Small intestine (tissue), 7 donors: Measurements from ENCODE around the gene TBCK. TPM values are rescaled to one million over a fixed set of nuclear protein-coding genes. Genes with fewer than 3 reads are reported as not detected.

ENCODE experiments used
- DNase-seq, 2 donors: peaks; one replicate each; pipeline versions ENCODE4 v3.0.0 to v3.0.0-alpha.2; 2013
- FAIRE-seq: peaks from 2 replicates; lab custom pipeline; 2012; peaks lifted over from hg19 to GRCh38; lab: Jason Lieb, UNC
- H3K27ac ChIP-seq, 3 donors: one replicate each; pipeline ENCODE4 v1.5.1; 2013; ENCODE audit warnings: low read length in 2 of 3, mild to moderate bottlenecking in 2 of 3, control low read depth in 1 of 3, inconsistent platforms in 1 of 3, low read depth in 1 of 3, moderate library complexity in 1 of 3
- H3K27me3 ChIP-seq, 3 donors: one replicate each; pipeline ENCODE4 v1.6.1; 2013; ENCODE audit warnings: low read length in 3 of 3, inconsistent platforms in 1 of 3; ENCODE audit not compliant: control insufficient read depth in 3 of 3, insufficient read depth in 3 of 3
- H3K36me3 ChIP-seq, 3 donors: one replicate each; pipeline ENCODE4 v1.6.1; 2013; ENCODE audit warnings: low read length in 3 of 3, inconsistent platforms in 1 of 3, low read depth in 1 of 3, mild to moderate bottlenecking in 1 of 3, moderate library complexity in 1 of 3; ENCODE audit not compliant: control insufficient read depth in 3 of 3, insufficient read depth in 2 of 3
- H3K4me1 ChIP-seq, 3 donors: one replicate each; pipeline ENCODE4 v1.6.1; 2013; ENCODE audit warnings: low read length in 2 of 3, inconsistent platforms in 1 of 3, low read depth in 1 of 3, mild to moderate bottlenecking in 1 of 3, moderate library complexity in 1 of 3; ENCODE audit not compliant: control insufficient read depth in 3 of 3, insufficient read depth in 2 of 3
- H3K4me3 ChIP-seq, 3 donors: one replicate each; pipeline ENCODE4 v1.5.1; 2013; ENCODE audit warnings: low read length in 3 of 3, control low read depth in 1 of 3, inconsistent platforms in 1 of 3, low read depth in 1 of 3, mild to moderate bottlenecking in 1 of 3, moderate library complexity in 1 of 3
- H3K9me3 ChIP-seq, 2 donors: one replicate each; pipeline ENCODE4 v1.6.1; 2013; ENCODE audit warnings: low read depth in 1 of 2, low read length in 1 of 2; ENCODE audit not compliant: control insufficient read depth in 2 of 2, insufficient read depth in 1 of 2
- WGBS, 3 donors: extraction: QIAGEN DNeasy Blood & Tissue Kit; methylation state at CpG; one replicate each; pipeline ENCODE4 v1.1.7; 2013; 5-methylcytosine and 5-hydroxymethylcytosine counted together
- polyA plus RNA-seq, 4 donors: library from polyadenylated mRNA; stranded (reverse) in 3 of 4; unstranded in 1 of 4; fragments of 200-250 nt in 3 of 4; fragments of 120-200 nt in 1 of 4; gene quantifications; one replicate each; pipeline versions ENCODE4 v1.2.1 to v1.2.3, GENCODE V29; 2013
- donor health status: healthy with polysubstance abuse.
- donor health status: control.
- donor health status: control.
- donor health status: Bipolar disorder and iron deficiency.
- donor health status: healthy.

The TBCK gene
- polyA plus RNA-seq, 4 donors: 5.1 to 31.6 (median 9.3) TPM

DNA sequence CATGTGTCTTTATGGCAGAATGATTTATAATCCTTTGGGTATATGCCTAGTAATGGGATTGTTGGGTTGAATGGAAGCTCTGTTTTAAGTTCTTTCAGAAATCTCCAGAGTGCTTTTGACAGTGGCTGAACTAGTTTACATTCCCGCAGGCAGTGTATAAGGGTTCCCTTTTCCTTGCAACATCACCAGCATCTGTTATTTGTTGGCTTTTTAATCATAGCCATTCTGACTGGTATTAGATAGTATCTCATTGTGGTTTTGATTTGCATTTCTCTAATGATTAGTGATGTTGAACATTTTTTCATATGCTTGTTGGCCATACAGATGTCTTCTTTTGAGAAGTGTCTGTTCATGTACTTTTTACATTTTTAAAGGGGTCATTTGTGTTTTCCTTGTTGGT is 129.8 kb downstream of the TBCK start:
- Histone ChIP-seq H3K4me3 (no peak overlapping the region), H3K4me1 (no peaks in the 10 kb centered on the region), H3K36me3 (peaks cover 0 to 4% (median 3%) of the 10 kb centered on the region in 3 donors), H3K27ac (no peak overlapping the region), H3K27me3 (no peaks in the 10 kb centered on the region), H3K9me3 (peaks cover 0 to 2% of the 10 kb centered on the region in 2 donors)
- DNase-seq: no peak
- 100% methylated on average over 1 of the region's 1 CpG for WGBS, 3 donors
- no peak for FAIRE-seq

GRCh38 chr4:106183551-106183950 is 132.5 kb downstream of the TBCK start:
- Histone ChIP-seq H3K4me3 (no peak overlapping the region), H3K36me3 (peaks cover 0 to 3% (median 2%) of the 10 kb centered on the region in 3 donors), H3K27me3 (no peaks in the 10 kb centered on the region), H3K4me1 (no peaks in the 10 kb centered on the region), H3K27ac (no peak overlapping the region), H3K9me3 (peaks cover 0 to 2% of the 10 kb centered on the region in 2 donors)
- DNase-seq (no peak), FAIRE-seq (no peak)

DNA sequence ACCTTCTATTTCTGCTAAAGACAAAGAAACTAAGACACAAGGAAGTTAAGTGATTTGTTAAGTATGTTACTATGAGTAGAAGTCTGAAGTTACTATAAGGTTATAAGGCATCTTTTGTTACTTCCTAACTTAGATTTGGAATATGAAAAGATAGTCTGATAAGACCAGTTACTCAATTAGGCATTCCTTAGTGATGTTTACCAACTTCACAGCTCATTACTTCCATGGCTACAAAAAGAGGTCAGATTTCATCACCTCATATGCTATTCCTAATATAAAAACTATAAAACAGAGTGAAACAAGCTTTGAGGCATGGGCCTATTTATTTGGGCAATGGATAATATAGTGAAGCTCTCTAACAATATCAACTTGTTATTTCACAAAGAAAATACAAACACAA is 143.1 kb downstream of the TBCK start:
- no peak for FAIRE-seq
- Histone ChIP-seq H3K36me3 (peaks cover 0 to 6% (median 3%) of the 10 kb centered on the region in 3 donors), H3K9me3 (peaks cover 0 to 5% of the 10 kb centered on the region in 2 donors), H3K27me3 (no peaks in the 10 kb centered on the region), H3K4me1 (no peaks in the 10 kb centered on the region), H3K4me3 (no peak overlapping the region), H3K27ac (no peak overlapping the region)
- no peak for DNase-seq

DNA sequence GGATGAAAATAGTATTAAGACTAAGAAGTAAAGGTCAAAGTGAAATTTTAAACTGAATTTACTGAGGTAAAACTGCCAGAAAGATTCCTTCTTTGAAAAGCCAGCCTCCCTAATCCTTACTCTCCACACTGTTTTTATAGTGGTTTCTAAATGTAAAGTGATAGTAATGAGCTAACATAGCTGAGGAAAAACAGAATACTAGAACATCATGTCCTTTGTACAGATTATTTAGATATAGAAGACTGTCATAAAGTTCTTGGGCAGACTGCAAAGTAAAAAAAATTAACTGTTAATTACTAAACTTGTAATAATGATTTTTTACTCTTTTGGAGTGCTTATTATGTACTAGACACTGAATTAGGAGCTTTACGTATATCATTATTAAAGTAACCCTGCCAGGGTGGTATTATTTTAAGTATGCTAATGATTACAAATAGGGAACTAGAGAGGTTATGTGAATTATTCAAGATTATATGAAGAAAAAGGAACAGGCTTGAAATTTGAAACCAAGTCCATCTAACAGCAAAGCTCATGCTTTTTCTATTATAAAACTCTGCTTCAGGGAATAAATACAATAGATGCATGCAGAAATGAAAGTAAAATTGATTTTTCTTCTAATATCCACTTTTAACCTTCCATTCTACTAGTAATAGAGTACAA is 150.5 kb downstream of the TBCK start:
- peaks cover 0 to 11% (median 4%) of the 10 kb centered on the region in 3 donors for H3K36me3 ChIP-seq
- no peaks in the 10 kb centered on the region for H3K27me3 ChIP-seq
- H3K4me1 ChIP-seq: no peaks in the 10 kb centered on the region
- FAIRE-seq (peak; percentile 5), DNase-seq (peak in 1 of 2 donors; percentile 2)
- no peak overlapping the region for H3K27ac ChIP-seq
- H3K4me3 ChIP-seq: no peak overlapping the region
- peaks cover 0 to 17% of the 10 kb centered on the region in 2 donors for H3K9me3 ChIP-seq
- 79 to 96% (median 93%) methylated on average over 1 of the region's 1 CpG for WGBS, 3 donors

- FAIRE-seq (no peak), DNase-seq (no peak)
- Histone ChIP-seq H3K27me3 (no peaks in the 10 kb centered on the region), H3K27ac (no peak overlapping the region), H3K4me3 (no peak overlapping the region), H3K9me3 (peaks cover 0 to 13% of the 10 kb centered on the region in 2 donors), H3K36me3 (peaks cover 0 to 12% (median 3%) of the 10 kb centered on the region in 3 donors), H3K4me1 (no peaks in the 10 kb centered on the region)
- WGBS, 3 donors: 97 to 100% (median 98%) methylated on average over 3 of the region's 3 CpGs
Measured at GRCh38 chr4:106162278-106162677, 153.7 kb downstream of the TBCK start.

DNA sequence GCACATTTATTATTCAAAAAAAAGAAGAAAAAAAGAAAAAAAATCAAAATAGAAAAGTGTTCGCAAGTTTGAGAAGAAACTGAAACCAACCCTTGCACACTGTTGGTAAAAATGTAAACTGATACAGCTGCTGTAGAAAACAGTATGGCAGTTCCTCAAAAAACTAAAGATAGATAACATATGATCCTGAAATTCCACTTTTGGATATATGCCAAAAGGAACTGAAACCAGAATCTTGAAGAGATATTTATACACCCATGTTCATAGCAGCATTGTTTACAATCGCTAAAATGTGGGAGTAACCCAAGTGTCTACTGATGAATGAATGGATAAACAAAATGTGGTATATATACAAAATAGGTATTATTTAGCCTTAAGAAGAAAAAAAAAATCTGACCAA is 155.4 kb downstream of the TBCK start:
- Histone ChIP-seq H3K27me3 (no peaks in the 10 kb centered on the region), H3K4me3 (no peak overlapping the region), H3K27ac (no peak overlapping the region), H3K36me3 (peaks cover 0 to 23% (median 6%) of the 10 kb centered on the region in 3 donors), H3K4me1 (no peaks in the 10 kb centered on the region), H3K9me3 (peaks cover 0 to 16% of the 10 kb centered on the region in 2 donors)
- FAIRE-seq (no peak), DNase-seq (peak in 1 of 2 donors; percentile 8)
- WGBS, 3 donors: 74 to 96% (median 87%) methylated on average over 2 of the region's 2 CpGs

- H3K9me3 ChIP-seq: peaks cover 0 to 9% of the 10 kb centered on the region in 2 donors
- H3K4me3 ChIP-seq: no peak overlapping the region
- no peak overlapping the region for H3K27ac ChIP-seq
- H3K27me3 ChIP-seq: no peaks in the 10 kb centered on the region
- peaks cover 0 to 3% (median 1%) of the 10 kb centered on the region in 3 donors for H3K36me3 ChIP-seq
- no peak for DNase-seq
- 94 to 99% (median 99%) methylated on average over 2 of the region's 2 CpGs for WGBS, 3 donors
- FAIRE-seq: no peak
- H3K4me1 ChIP-seq: no peaks in the 10 kb centered on the region
Measured at GRCh38 chr4:106149911-106150310, 166.1 kb downstream of the TBCK start.

DNA sequence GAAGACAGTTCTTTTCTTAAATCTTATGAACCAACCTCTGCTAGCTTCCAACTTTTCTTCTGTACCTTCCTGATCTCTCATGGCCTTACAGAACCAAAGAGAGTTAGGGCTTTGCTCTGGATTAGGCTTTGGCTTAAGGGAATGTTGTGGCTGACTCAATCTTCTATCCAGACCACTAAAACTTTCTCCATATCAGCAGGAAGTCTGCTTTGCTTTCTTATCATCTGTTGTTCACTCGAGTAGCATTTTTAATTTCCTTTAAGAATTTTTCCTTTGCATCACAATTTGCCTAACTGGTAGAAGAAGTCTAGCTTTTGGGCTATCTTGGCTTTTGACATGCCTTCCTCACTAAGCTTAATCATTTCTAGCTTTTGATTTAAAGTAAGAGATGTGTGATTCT is 167.0 kb downstream of the TBCK start:
- 92 to 95% (median 92%) methylated on average over 1 of the region's 1 CpG for WGBS, 3 donors
- H3K4me1 ChIP-seq: no peaks in the 10 kb centered on the region
- H3K36me3 ChIP-seq: peaks cover 0 to 1% (median 0%) of the 10 kb centered on the region in 3 donors
- no peak overlapping the region for H3K27ac ChIP-seq
- no peaks in the 10 kb centered on the region for H3K27me3 ChIP-seq
- FAIRE-seq: no peak
- no peak for DNase-seq
- peaks cover 0 to 6% of the 10 kb centered on the region in 2 donors for H3K9me3 ChIP-seq
- no peak overlapping the region for H3K4me3 ChIP-seq
